ENCODE results near the gene ZNF324B.
A peak's percentile ranks its signal among the peaks of the same experiment; 100 is the strongest.

The ZNF324B gene

GRCh38 chr19:58475714-58476497, 24.5 kb downstream of the ZNF324B start, which contains the start of gene ZNF446:
TSS of gene ZNF446 (plus strand) at chr19:58476352. CDS start at chr19:58477219, 867 bp downstream.
- TF ChIP-seq SIN3A (IDR thresholded peaks at IDR 0.05; ENCODE audit: borderline replicate concordance, insufficient read depth, low read length) (no peak), REST (IDR thresholded peaks at IDR 0.05; ENCODE audit: insufficient read depth in 1 of 2, low read depth in 2 of 2, low read length in 2 of 2) (no peak), POLR2AphosphoS5 (IDR thresholded peaks at IDR 0.05; ENCODE audit: low read depth, low read length) (peak; percentile 85), FOXP2 (optimal IDR thresholded peaks at IDR 0.05; ENCODE audit: borderline replicate concordance, extremely low read depth, extremely low read length, insufficient read depth) (peak; percentile 95), TAF1 (IDR thresholded peaks at IDR 0.05; ENCODE audit: borderline replicate concordance, insufficient read depth, low read length) (0 out of 2 replicates have a peak, but pooled peaks have one; percentile 24)

- no peak for TF ChIP-seq SIN3A (IDR thresholded peaks at IDR 0.05; ENCODE audit: borderline replicate concordance, insufficient read depth, low read length)
- TF ChIP-seq FOXP2 (optimal IDR thresholded peaks at IDR 0.05; ENCODE audit: borderline replicate concordance, extremely low read depth, extremely low read length, insufficient read depth) = no peak
Observed at GRCh38 chr19:58476498-58477015, 25.1 kb downstream of the ZNF324B start.

- TF ChIP-seq FOXP2 (optimal IDR thresholded peaks at IDR 0.05; ENCODE audit: borderline replicate concordance, extremely low read depth, extremely low read length, insufficient read depth) = no peak
- TF ChIP-seq SIN3A (IDR thresholded peaks at IDR 0.05; ENCODE audit: borderline replicate concordance, insufficient read depth, low read length) = no peak
- TF ChIP-seq TAF1 (IDR thresholded peaks at IDR 0.05; ENCODE audit: borderline replicate concordance, insufficient read depth, low read length) = no peak
- TF ChIP-seq POLR2AphosphoS5 (IDR thresholded peaks at IDR 0.05; ENCODE audit: low read depth, low read length) = no peak
- TF ChIP-seq REST (IDR thresholded peaks at IDR 0.05; ENCODE audit: insufficient read depth in 1 of 2, low read depth in 2 of 2, low read length in 2 of 2) = no peak
Observed at GRCh38 chr19:58477130-58477529, 25.7 kb downstream of the ZNF324B start.

- TF ChIP-seq SIN3A (IDR thresholded peaks at IDR 0.05; ENCODE audit: borderline replicate concordance, insufficient read depth, low read length) (no peak), FOXP2 (optimal IDR thresholded peaks at IDR 0.05; ENCODE audit: borderline replicate concordance, extremely low read depth, extremely low read length, insufficient read depth) (no peak), TAF1 (IDR thresholded peaks at IDR 0.05; ENCODE audit: borderline replicate concordance, insufficient read depth, low read length) (no peak), POLR2AphosphoS5 (IDR thresholded peaks at IDR 0.05; ENCODE audit: low read depth, low read length) (no peak), REST (IDR thresholded peaks at IDR 0.05; ENCODE audit: insufficient read depth in 1 of 2, low read depth in 2 of 2, low read length in 2 of 2) (no peak)
Observed at GRCh38 chr19:58477871-58478270, 26.4 kb downstream of the ZNF324B start.

DNA sequence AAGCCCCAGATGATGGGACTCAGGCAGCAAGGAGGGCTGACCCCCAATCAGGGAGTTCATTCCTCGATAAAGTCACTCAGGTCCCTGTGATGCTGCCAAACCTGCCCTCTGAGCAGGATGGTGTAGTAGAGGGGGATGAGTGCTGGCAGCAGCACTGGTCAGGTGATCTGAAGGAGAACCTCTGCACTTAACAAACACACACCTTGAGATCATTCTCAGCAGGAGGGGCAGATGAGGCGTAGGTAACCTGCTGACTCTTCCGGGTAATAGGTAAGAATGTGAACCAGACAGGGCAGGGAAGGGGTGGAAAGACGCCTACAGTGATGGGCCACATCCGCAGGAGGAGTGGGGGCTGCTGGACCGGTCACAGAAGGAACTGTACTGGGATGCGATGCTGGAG, 27.9 kb downstream of the ZNF324B start:
- no peak for TF ChIP-seq POLR2AphosphoS5 (IDR thresholded peaks at IDR 0.05; ENCODE audit: low read depth, low read length)
- no peak for TF ChIP-seq REST (IDR thresholded peaks at IDR 0.05; ENCODE audit: insufficient read depth in 1 of 2, low read depth in 2 of 2, low read length in 2 of 2)
- no peak for TF ChIP-seq SIN3A (IDR thresholded peaks at IDR 0.05; ENCODE audit: borderline replicate concordance, insufficient read depth, low read length)
- no peak for TF ChIP-seq TAF1 (IDR thresholded peaks at IDR 0.05; ENCODE audit: borderline replicate concordance, insufficient read depth, low read length)
- no peak for TF ChIP-seq FOXP2 (optimal IDR thresholded peaks at IDR 0.05; ENCODE audit: borderline replicate concordance, extremely low read depth, extremely low read length, insufficient read depth)
